Measurements from ENCODE around the gene KRT23. TPM values are rescaled to one million over a fixed set of nuclear protein-coding genes. Genes with fewer than 3 reads are reported as not detected.

Gene KRT23
- total and polyA plus RNA-seq, 2 of the 13 experiments (the other 11 are each of a cell fraction or from before 2014, with no cell fraction given), result 24.7 to 51.1 TPM

DNA sequence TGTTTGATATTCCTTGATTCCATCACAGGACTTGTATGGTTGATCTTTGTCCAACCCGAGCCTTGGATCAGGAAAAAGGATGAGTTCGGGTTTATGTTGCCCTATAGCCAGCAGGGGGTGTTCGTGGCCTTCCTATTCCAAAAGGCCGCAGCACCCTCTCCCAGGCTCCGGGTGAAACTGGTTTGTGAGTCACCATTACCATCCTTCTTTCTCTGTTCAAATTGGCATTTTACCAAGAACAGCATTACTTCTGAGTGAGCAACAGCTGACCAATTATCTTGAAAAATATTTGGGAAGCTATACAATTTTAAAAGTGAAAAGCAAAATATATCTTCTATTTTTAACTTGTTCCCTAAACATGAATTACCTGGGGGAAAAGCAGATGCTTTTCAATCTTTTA is 28.1 kb downstream of the KRT23 start (continued):
- no peak for TF ChIP-seq ADNP (CRISPR knock-in tag; IDR thresholded peaks at IDR 0.05)
- no peak for TF ChIP-seq ZFP62 (CRISPR knock-in tag; IDR thresholded peaks at IDR 0.05)
- no peak for TF ChIP-seq GZF1 (CRISPR knock-in tag; IDR thresholded peaks at IDR 0.05)
- no peak for TF ChIP-seq ZNF558 (CRISPR knock-in tag; IDR thresholded peaks at IDR 0.05; ENCODE audit: borderline replicate concordance)
- TF ChIP-seq, protein P1, sequence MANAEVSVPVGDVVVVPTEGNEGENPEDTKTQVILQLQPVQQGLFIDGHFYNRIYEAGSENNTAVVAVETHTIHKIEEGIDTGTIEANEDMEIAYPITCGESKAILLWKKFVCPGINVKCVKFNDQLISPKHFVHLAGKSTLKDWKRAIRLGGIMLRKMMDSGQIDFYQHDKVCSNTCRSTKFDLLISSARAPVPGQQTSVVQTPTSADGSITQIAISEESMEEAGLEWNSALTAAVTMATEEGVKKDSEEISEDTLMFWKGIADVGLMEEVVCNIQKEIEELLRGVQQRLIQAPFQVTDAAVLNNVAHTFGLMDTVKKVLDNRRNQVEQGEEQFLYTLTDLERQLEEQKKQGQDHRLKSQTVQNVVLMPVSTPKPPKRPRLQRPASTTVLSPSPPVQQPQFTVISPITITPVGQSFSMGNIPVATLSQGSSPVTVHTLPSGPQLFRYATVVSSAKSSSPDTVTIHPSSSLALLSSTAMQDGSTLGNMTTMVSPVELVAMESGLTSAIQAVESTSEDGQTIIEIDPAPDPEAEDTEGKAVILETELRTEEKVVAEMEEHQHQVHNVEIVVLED (CRISPR knock-in tag; IDR thresholded peaks at IDR 0.05; ENCODE audit: borderline replicate concordance), result 0 out of 2 replicates have a peak, but pooled peaks have one; percentile 14
- TF ChIP-seq ZNF331 (CRISPR knock-in tag; IDR thresholded peaks at IDR 0.05), result peak; percentile 37; the same call in 1 of the 2 replicates
- no peak for TF ChIP-seq RFX3 (CRISPR knock-in tag; IDR thresholded peaks at IDR 0.05)
- no peak for TF ChIP-seq KDM6A (CRISPR knock-in tag; IDR thresholded peaks at IDR 0.05; ENCODE audit: low read depth)
- TF ChIP-seq GATAD2A (CRISPR knock-in tag; IDR thresholded peaks at IDR 0.05), result peak; percentile 37; the same call in 1 of the 2 replicates
- TF ChIP-seq WIZ (CRISPR knock-in tag; IDR thresholded peaks at IDR 0.05), result no peak
- no peak for TF ChIP-seq IKZF1 (IDR thresholded peaks at IDR 0.05)
- peak; percentile 21; the same call in 1 of the 2 replicates for TF ChIP-seq SOX5 (CRISPR knock-in tag; IDR thresholded peaks at IDR 0.05; ENCODE audit: borderline replicate concordance)
- no peak for TF ChIP-seq MED1 (CRISPR knock-in tag; IDR thresholded peaks at IDR 0.05)
- TF ChIP-seq MAFF (IDR thresholded peaks at IDR 0.05; ENCODE audit: low read depth, low read length), result peak; percentile 11; the same call in 1 of the 2 replicates
- no peak for TF ChIP-seq ZFYVE20 (CRISPR knock-in tag; IDR thresholded peaks at IDR 0.05; ENCODE audit: borderline replicate concordance, low read depth)
- TF ChIP-seq, protein P2, sequence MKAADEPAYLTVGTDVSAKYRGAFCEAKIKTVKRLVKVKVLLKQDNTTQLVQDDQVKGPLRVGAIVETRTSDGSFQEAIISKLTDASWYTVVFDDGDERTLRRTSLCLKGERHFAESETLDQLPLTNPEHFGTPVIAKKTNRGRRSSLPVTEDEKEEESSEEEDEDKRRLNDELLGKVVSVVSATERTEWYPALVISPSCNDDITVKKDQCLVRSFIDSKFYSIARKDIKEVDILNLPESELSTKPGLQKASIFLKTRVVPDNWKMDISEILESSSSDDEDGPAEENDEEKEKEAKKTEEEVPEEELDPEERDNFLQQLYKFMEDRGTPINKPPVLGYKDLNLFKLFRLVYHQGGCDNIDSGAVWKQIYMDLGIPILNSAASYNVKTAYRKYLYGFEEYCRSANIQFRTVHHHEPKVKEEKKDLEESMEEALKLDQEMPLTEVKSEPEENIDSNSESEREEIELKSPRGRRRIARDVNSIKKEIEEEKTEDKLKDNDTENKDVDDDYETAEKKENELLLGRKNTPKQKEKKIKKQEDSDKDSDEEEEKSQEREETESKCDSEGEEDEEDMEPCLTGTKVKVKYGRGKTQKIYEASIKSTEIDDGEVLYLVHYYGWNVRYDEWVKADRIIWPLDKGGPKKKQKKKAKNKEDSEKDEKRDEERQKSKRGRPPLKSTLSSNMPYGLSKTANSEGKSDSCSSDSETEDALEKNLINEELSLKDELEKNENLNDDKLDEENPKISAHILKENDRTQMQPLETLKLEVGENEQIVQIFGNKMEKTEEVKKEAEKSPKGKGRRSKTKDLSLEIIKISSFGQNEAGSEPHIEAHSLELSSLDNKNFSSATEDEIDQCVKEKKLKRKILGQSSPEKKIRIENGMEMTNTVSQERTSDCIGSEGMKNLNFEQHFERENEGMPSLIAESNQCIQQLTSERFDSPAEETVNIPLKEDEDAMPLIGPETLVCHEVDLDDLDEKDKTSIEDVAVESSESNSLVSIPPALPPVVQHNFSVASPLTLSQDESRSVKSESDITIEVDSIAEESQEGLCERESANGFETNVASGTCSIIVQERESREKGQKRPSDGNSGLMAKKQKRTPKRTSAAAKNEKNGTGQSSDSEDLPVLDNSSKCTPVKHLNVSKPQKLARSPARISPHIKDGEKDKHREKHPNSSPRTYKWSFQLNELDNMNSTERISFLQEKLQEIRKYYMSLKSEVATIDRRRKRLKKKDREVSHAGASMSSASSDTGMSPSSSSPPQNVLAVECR (CRISPR knock-in tag; IDR thresholded peaks at IDR 0.05; ENCODE audit: borderline replicate concordance), result no peak
- TF ChIP-seq ZNF790 (CRISPR knock-in tag; IDR thresholded peaks at IDR 0.05; ENCODE audit: borderline replicate concordance), result no peak
- peak; percentile 29; the same call in 1 of the 2 replicates for TF ChIP-seq ELF1 (CRISPR knock-in tag; IDR thresholded peaks at IDR 0.05)
- TF ChIP-seq RORA (CRISPR knock-in tag; IDR thresholded peaks at IDR 0.05), result 0 out of 2 replicates have a peak, but pooled peaks have one; percentile 21
- no peak for TF ChIP-seq ZNF709 (CRISPR knock-in tag; IDR thresholded peaks at IDR 0.05)
- TF ChIP-seq RNF219 (CRISPR knock-in tag; IDR thresholded peaks at IDR 0.05), result no peak
- no peak for TF ChIP-seq ZSCAN31 (CRISPR knock-in tag; IDR thresholded peaks at IDR 0.05; ENCODE audit: low read depth)
- TF ChIP-seq, protein P3, sequence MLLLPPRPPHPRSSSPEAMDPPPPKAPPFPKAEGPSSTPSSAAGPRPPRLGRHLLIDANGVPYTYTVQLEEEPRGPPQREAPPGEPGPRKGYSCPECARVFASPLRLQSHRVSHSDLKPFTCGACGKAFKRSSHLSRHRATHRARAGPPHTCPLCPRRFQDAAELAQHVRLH (CRISPR knock-in tag; IDR thresholded peaks at IDR 0.05; ENCODE audit: borderline replicate concordance, low read depth), result no peak
- TF ChIP-seq FLYWCH1 (CRISPR knock-in tag; IDR thresholded peaks at IDR 0.05), result no peak
- TF ChIP-seq GFI1 (CRISPR knock-in tag; IDR thresholded peaks at IDR 0.05; ENCODE audit: borderline replicate concordance), result no peak
